Measurements from ENCODE around the gene USP33. TPM values are rescaled to one million over a fixed set of nuclear protein-coding genes. Genes with fewer than 3 reads are reported as not detected.

The USP33 gene
- total and polyA plus RNA-seq, 9 of the 15 experiments (the other 6 are each of a cell fraction or from before 2014, with no cell fraction given) = 22.4 to 83.5 (median 44.7) TPM

- H3K79me2 ChIP-seq (ENCODE audit: control insufficient read depth, insufficient read depth, low read length) = peaks cover 18% of the 10 kb centered on the region
- H3K4me1 ChIP-seq (replicated peaks in 1 of 2; ENCODE audit: control insufficient read depth in 2 of 2, insufficient read depth in 2 of 2, low read length in 2 of 2) = peaks cover 0 to 6% of the 10 kb centered on the region in 2 experiments; a peak in 2 of 5 replicates
- WGBS (ENCODE audit: insufficient coverage, low coverage, missing lambda C conversion rate) = 77% methylated on average over 6 of the region's 7 CpGs
- no peak for FAIRE-seq
- ChIA-PET CTCF (ENCODE audit: low intra/inter-chr PET ratio) (no interaction called here), POLR2A (interaction anchor here (0.6 kb wide), 1 partner anchor 36 kb away, joined by 3 read pairs; no protein-coding TSS in a partner anchor)
- no peaks in the 10 kb centered on the region for H3K27me3 ChIP-seq (ENCODE audit: control insufficient read depth in 2 of 2, insufficient read depth in 2 of 2, low read length in 2 of 2)
- ATAC-seq = no peak
- H2AFZ ChIP-seq (ENCODE audit: low read depth, low read length) = 0 out of 2 replicates have a peak overlapping the region, but pooled peaks have one; percentile 47
- no peaks in the 10 kb centered on the region for H3K9me3 ChIP-seq (replicated peaks; ENCODE audit: control insufficient read depth, insufficient read depth, low read depth, low read length)
- no peak overlapping the region for H3K4me2 ChIP-seq (ENCODE audit: insufficient read depth, low read length)
- no peaks in the 10 kb centered on the region for H4K20me1 ChIP-seq (replicated peaks; ENCODE audit: control insufficient read depth, insufficient read depth, low read length)
- no peaks in the 10 kb centered on the region for H3K36me3 ChIP-seq (ENCODE audit: control insufficient read depth, insufficient read depth, low read length)
- BruUV-seq (replicated peaks) = no TSS peak
- no peak overlapping the region for H3K9ac ChIP-seq (ENCODE audit: insufficient read depth in 1 of 2, low read depth in 2 of 2, low read length in 2 of 2)
- H3K4me3 ChIP-seq = no peak overlapping the region
- H3K9me1 ChIP-seq (ENCODE audit: control insufficient read depth, insufficient read depth, low read length) = no peaks in the 10 kb centered on the region
- in situ Hi-C loops (cut with MboI) = no loop called here
- H3K27ac ChIP-seq (ENCODE audit: extremely low read depth, low read depth, low read length) = no peak overlapping the region
- no peak for DNase-seq (ENCODE audit: extremely low read depth in 1 of 4, low spot score in 3 of 4)
- intact Hi-C loops (cut with micrococcal nuclease) = loop anchor here (2.0 kb wide), 1 partner anchor 19 kb away; no protein-coding TSS in a partner anchor
- TF ChIP-seq THRA (IDR thresholded peaks at IDR 0.05) (no peak), CHD1 (IDR thresholded peaks at IDR 0.05; ENCODE audit: low read length) (no peak), ZC3H4 (CRISPR knock-in tag; IDR thresholded peaks at IDR 0.05; ENCODE audit: borderline replicate concordance) (no peak), ZFP30 (CRISPR knock-in tag; IDR thresholded peaks at IDR 0.05; ENCODE audit: borderline replicate concordance) (no peak), ESRRA (IDR thresholded peaks at IDR 0.05; ENCODE audit: borderline replicate concordance, low read depth) (no peak), RBM15 (IDR thresholded peaks at IDR 0.05; ENCODE audit: insufficient read depth, low read length) (no peak), ZBED1 (IDR thresholded peaks at IDR 0.05) (no peak), ZNF143 (CRISPR knock-in tag; IDR thresholded peaks at IDR 0.05) (no peak), CEBPB (tag; IDR thresholded peaks at IDR 0.05) (no peak), ZBTB7A (IDR thresholded peaks at IDR 0.05; ENCODE audit: borderline replicate concordance, control insufficient read depth, low read depth, low read length) (no peak), ARID1B (IDR thresholded peaks at IDR 0.05) (no peak), IRF1 (CRISPR knock-in tag; IDR thresholded peaks at IDR 0.05; ENCODE audit: borderline replicate concordance) (no peak)
- TF ChIP-seq, protein P1, sequence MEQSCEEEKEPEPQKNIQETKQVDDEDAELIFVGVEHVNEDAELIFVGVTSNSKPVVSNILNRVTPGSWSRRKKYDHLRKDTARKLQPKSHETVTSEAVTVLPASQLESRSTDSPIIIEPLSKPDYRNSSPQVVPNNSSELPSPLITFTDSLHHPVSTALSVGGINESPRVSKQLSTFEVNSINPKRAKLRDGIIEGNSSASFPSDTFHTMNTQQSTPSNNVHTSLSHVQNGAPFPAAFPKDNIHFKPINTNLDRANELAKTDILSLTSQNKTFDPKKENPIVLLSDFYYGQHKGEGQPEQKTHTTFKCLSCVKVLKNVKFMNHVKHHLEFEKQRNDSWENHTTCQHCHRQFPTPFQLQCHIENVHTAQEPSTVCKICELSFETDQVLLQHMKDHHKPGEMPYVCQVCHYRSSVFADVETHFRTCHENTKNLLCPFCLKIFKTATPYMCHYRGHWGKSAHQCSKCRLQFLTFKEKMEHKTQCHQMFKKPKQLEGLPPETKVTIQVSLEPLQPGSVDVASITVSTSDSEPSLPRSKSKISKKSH (CRISPR knock-in tag; IDR thresholded peaks at IDR 0.05) = no peak
- TF ChIP-seq, protein P2, sequence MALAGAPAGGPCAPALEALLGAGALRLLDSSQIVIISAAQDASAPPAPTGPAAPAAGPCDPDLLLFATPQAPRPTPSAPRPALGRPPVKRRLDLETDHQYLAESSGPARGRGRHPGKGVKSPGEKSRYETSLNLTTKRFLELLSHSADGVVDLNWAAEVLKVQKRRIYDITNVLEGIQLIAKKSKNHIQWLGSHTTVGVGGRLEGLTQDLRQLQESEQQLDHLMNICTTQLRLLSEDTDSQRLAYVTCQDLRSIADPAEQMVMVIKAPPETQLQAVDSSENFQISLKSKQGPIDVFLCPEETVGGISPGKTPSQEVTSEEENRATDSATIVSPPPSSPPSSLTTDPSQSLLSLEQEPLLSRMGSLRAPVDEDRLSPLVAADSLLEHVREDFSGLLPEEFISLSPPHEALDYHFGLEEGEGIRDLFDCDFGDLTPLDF (CRISPR knock-in tag; IDR thresholded peaks at IDR 0.05) = no peak
- TF ChIP-seq, protein P3, sequence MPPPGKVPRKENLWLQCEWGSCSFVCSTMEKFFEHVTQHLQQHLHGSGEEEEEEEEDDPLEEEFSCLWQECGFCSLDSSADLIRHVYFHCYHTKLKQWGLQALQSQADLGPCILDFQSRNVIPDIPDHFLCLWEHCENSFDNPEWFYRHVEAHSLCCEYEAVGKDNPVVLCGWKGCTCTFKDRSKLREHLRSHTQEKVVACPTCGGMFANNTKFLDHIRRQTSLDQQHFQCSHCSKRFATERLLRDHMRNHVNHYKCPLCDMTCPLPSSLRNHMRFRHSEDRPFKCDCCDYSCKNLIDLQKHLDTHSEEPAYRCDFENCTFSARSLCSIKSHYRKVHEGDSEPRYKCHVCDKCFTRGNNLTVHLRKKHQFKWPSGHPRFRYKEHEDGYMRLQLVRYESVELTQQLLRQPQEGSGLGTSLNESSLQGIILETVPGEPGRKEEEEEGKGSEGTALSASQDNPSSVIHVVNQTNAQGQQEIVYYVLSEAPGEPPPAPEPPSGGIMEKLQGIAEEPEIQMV (tag; conservative IDR thresholded peaks at IDR 0.05; ENCODE audit: low read depth) = no peak
Measured at GRCh38 chr1:77776007-77776700, 16.5 kb upstream of the USP33 start.
